CD14-positive monocyte (primary cell): Measurements from ENCODE around the gene STIL. TPM values are rescaled to one million over a fixed set of nuclear protein-coding genes. Genes with fewer than 3 reads are reported as not detected.

Source experiments
- DNase-seq, 3 donors: peaks; one replicate each; pipeline ENCODE4 v3.0.0-alpha.2; 2011 to 2022
- H2AFZ ChIP-seq: 2 replicates; pipeline ENCODE4 v1.6.0; 2012; ENCODE audit warnings: mild to moderate bottlenecking, low read depth, low read length, inconsistent platforms; ENCODE audit not compliant: insufficient read depth, poor library complexity, severe bottlenecking
- H3K27ac ChIP-seq, 2 donors: 1 replicate in 1 of 2; 2 replicates in 1 of 2; pipeline ENCODE4 v1.5.1; 2012 to 2013; ENCODE audit warnings: low read length in 2 of 2, control low read depth in 1 of 2, inconsistent platforms in 1 of 2, low read depth in 1 of 2, mild to moderate bottlenecking in 1 of 2
- H3K27me3 ChIP-seq, 2 donors: one replicate each; pipeline versions ENCODE4 v1.6.0 to v1.6.1; 2011 to 2013; ENCODE audit warnings: low read length in 2 of 2; ENCODE audit not compliant: control insufficient read depth in 2 of 2, insufficient read depth in 2 of 2
- H3K36me3 ChIP-seq, 2 donors: replicated peaks in 1 of 2; 1 replicate in 1 of 2; 2 replicates in 1 of 2; pipeline versions ENCODE4 v1.5.1 to v1.6.1; 2012 to 2013; ENCODE audit warnings: low read length in 2 of 2, control low read depth in 1 of 2, inconsistent platforms in 1 of 2, mild to moderate bottlenecking in 1 of 2; ENCODE audit not compliant: insufficient read depth in 2 of 2, control insufficient read depth in 1 of 2
- H3K4me1 ChIP-seq, 2 donors: 1 replicate in 1 of 2; 2 replicates in 1 of 2; pipeline versions ENCODE4 v1.5.1 to v1.6.1; 2012 to 2013; ENCODE audit warnings: low read length in 2 of 2, control low read depth in 1 of 2, inconsistent platforms in 1 of 2, mild to moderate bottlenecking in 1 of 2, moderate library complexity in 1 of 2; ENCODE audit not compliant: insufficient read depth in 2 of 2, control insufficient read depth in 1 of 2
- H3K4me2 ChIP-seq: replicated peaks from 2 replicates; pipeline ENCODE3; 2012; ENCODE audit warnings: low read length, moderate library complexity, mild to moderate bottlenecking; ENCODE audit not compliant: poor library complexity, severe bottlenecking; ENCODE audit errors: extremely low read depth
- H3K4me3 ChIP-seq, 3 experiments: fragments of 200-600 bp in 1 of 3; sonication (generic) in 1 of 3; replicated peaks in 1 of 3; 1 replicate in 2 of 3; 2 replicates in 1 of 3; pipeline ENCODE4 v1.5.1; 2011 to 2013; ENCODE audit warnings: low read length in 3 of 3, mild to moderate bottlenecking in 3 of 3, control low read depth in 2 of 3, low read depth in 2 of 3, inconsistent platforms in 1 of 3, moderate library complexity in 1 of 3
- H3K79me2 ChIP-seq: 2 replicates; pipeline ENCODE4 v1.6.0; 2012; ENCODE audit warnings: mild to moderate bottlenecking, control low read depth, inconsistent platforms, low read length, moderate library complexity; ENCODE audit not compliant: insufficient read depth
- H3K9ac ChIP-seq: 2 replicates; pipeline ENCODE4 v1.6.0; 2017; ENCODE audit warnings: low read length, mild to moderate bottlenecking; ENCODE audit not compliant: insufficient read depth, poor library complexity, severe bottlenecking
- H3K9me3 ChIP-seq, 2 donors: replicated peaks in 1 of 2; 1 replicate in 1 of 2; 2 replicates in 1 of 2; pipeline versions ENCODE4 v1.5.1 to v1.6.1; 2012 to 2013; ENCODE audit warnings: low read length in 2 of 2, control low read depth in 1 of 2; ENCODE audit not compliant: control insufficient read depth in 1 of 2, insufficient read depth in 1 of 2
- H4K20me1 ChIP-seq: 2 replicates; pipeline ENCODE4 v1.6.0; 2012; ENCODE audit warnings: mild to moderate bottlenecking, low read length, control low read depth, moderate library complexity; ENCODE audit not compliant: insufficient read depth
- H3K27ac Mint-ChIP-seq, 7 donors: one replicate each; pipeline ENCODE4 v1.8.0; 2020; ENCODE audit warnings: mild to moderate bottlenecking in 7 of 7, mixed read lengths in 7 of 7, moderate library complexity in 6 of 7, inconsistent platforms in 2 of 7
- H3K27me3 Mint-ChIP-seq, 3 donors: one replicate each; pipeline ENCODE4 v1.8.0; 2021 to 2022; ENCODE audit warnings: low read depth in 3 of 3, mild to moderate bottlenecking in 3 of 3, mixed read lengths in 3 of 3, moderate library complexity in 3 of 3, inconsistent platforms in 1 of 3
- H3K36me3 Mint-ChIP-seq, 2 donors: one replicate each; pipeline ENCODE4 v1.8.0; 2020; ENCODE audit warnings: mixed read lengths in 2 of 2, inconsistent platforms in 1 of 2, mild to moderate bottlenecking in 1 of 2
- H3K4me1 Mint-ChIP-seq: one replicate; pipeline ENCODE4 v1.8.0; 2020; ENCODE audit warnings: mild to moderate bottlenecking, mixed read lengths
- H3K4me3 Mint-ChIP-seq, 2 donors: one replicate each; pipeline ENCODE4 v1.8.0; 2020; ENCODE audit warnings: mild to moderate bottlenecking in 2 of 2, mixed read lengths in 2 of 2, moderate library complexity in 1 of 2
- H3K9me3 Mint-ChIP-seq, 7 donors: one replicate each; pipeline ENCODE4 v1.8.0; 2020 to 2022; ENCODE audit warnings: mixed read lengths in 7 of 7, mild to moderate bottlenecking in 6 of 7, moderate library complexity in 6 of 7, inconsistent platforms in 2 of 7
- CTCF ChIP-seq: fragments of 200-600 bp; IDR thresholded peaks from one replicate; pipeline ENCODE4 v1.8.0; 2022; ENCODE audit warnings: antibody characterized with exemption, mild to moderate bottlenecking
- WGBS: methylation state at CpG from one replicate; pipeline ENCODE4 v1.1.5; 2013; ENCODE audit warnings: missing lambda C conversion rate; ENCODE audit not compliant: insufficient coverage; 5-methylcytosine and 5-hydroxymethylcytosine counted together
- intact Hi-C, 2 donors: fragments of 100-400 bp; cut with micrococcal nuclease; formaldehyde crosslinking; loops; one replicate each; pipeline versions ENCODE4 v1.15.0 to v1.15.1; 2023
- polyA plus RNA-seq, 3 donors: library from polyadenylated mRNA; depleted of rRNA in 1 of 3; unstranded in 2 of 3; stranded (reverse) in 1 of 3; fragments of 300-500 nt in 2 of 3; fragments of >200 nt in 1 of 3; fragmentation: Illumina TruSeq in 2 of 3; gene quantifications; 1 replicate in 2 of 3; 2 replicates in 1 of 3; pipeline ENCODE4 v1.2.3, GENCODE V29; 2012 to 2021

STIL gene
- polyA plus RNA-seq, 3 donors: 0.16 to 0.31 (median 0.27) TPM

- H4K20me1 ChIP-seq: peaks cover 4% of the 10 kb centered on the region
- H3K36me3 ChIP-seq: no peaks in the 10 kb centered on the region
- H3K79me2 ChIP-seq: peaks cover 49% of the 10 kb centered on the region
- H2AFZ ChIP-seq: peak overlapping the region; percentile 96
- peaks cover 20 to 28% of the 10 kb centered on the region in 2 donors for H3K4me1 ChIP-seq
- H3K4me2 ChIP-seq: peak overlapping the region; percentile 95
- Mint-ChIP-seq H3K27ac (peak overlapping the region in 6 of 7 donors; percentile 96 to 97 (median 96)), H3K9me3 (no peaks in the 10 kb centered on the region), H3K27me3 (no peaks in the 10 kb centered on the region), H3K4me1 (peaks cover 12% of the 10 kb centered on the region), H3K36me3 (no peaks in the 10 kb centered on the region), H3K4me3 (peak overlapping the region; percentile 95)
- under 1% methylated on average over 81 of the region's 90 CpGs for WGBS
- no peaks in the 10 kb centered on the region for H3K9me3 ChIP-seq
- TF ChIP-seq CTCF: no peak
- intact Hi-C loops: loop anchor here in 1 of 2 donors (2.0 kb wide), 1 partner anchor 21 kb away; no protein-coding TSS in a partner anchor
- H3K4me3 ChIP-seq: peak overlapping the region; percentile 86 to 95 (median 93)
- H3K27ac ChIP-seq: peak overlapping the region; percentile 93 to 97
- H3K9ac ChIP-seq: peak overlapping the region; percentile 84
- DNase-seq: peak; percentile 66 to 78 (median 70)
- H3K27me3 ChIP-seq: no peaks in the 10 kb centered on the region
Measured at GRCh38 chr1:47333922-47334764, 20.2 kb upstream of the STIL start.

- Mint-ChIP-seq H3K36me3 (no peaks in the 10 kb centered on the region), H3K4me3 (peak within 1 kb of the TSS; percentile 95), H3K9me3 (no peaks in the 10 kb centered on the region), H3K4me1 (peaks cover 12% of the 10 kb centered on the region), H3K27me3 (no peaks in the 10 kb centered on the region), H3K27ac (peak within 1 kb of the TSS in 6 of 7 donors; percentile 96 to 97 (median 96))
- no peak for TF ChIP-seq CTCF
- Histone ChIP-seq H3K4me3 (peak within 1 kb of the TSS; percentile 86 to 95 (median 93)), H3K9me3 (no peaks in the 10 kb centered on the region), H3K27ac (peak within 1 kb of the TSS; percentile 93 to 97), H3K36me3 (no peaks in the 10 kb centered on the region), H3K4me1 (peaks cover 20 to 28% of the 10 kb centered on the region in 2 donors), H3K27me3 (no peaks in the 10 kb centered on the region), H4K20me1 (peaks cover 4% of the 10 kb centered on the region), H2AFZ (peak within 1 kb of the TSS; percentile 96), H3K4me2 (peak within 1 kb of the TSS; percentile 95), H3K79me2 (peaks cover 43% of the 10 kb centered on the region), H3K9ac (peak within 1 kb of the TSS; percentile 84)
- intact Hi-C loops: loop anchor here in 1 of 2 donors (2.0 kb wide), 1 partner anchor 21 kb away; no protein-coding TSS in a partner anchor
- 0% methylated on average over 40 of the region's 40 CpGs for WGBS
- DNase-seq: peak; percentile 41 to 56 (median 54)
Measured at GRCh38 chr1:47333578-47333921, 19.6 kb upstream of the STIL start, which contains the start of gene CMPK1. Gene CMPK1 (plus strand): TSS chr1:47333790. CDS start chr1:47333946, 156 bp downstream.
